Fibroblast of skin of back (primary cell): ENCODE results near the gene GOLGA6L24. TPM values are rescaled to one million over a fixed set of nuclear protein-coding genes. Genes with fewer than 3 reads are reported as not detected.
"Not testable (repeated sequence)": the region's sequence is repeated elsewhere in the genome, so short reads cannot be mapped to it uniquely, and the experiment has no call there.

ENCODE experiments used
- DNase-seq: peaks from one replicate; pipeline ENCODE4 v3.0.0-alpha.2; 2013
- polyA plus RNA-seq, 2 experiments: library from polyadenylated mRNA; unstranded; fragments of 120-200 nt; gene quantifications; one replicate each; pipeline ENCODE4 v1.2.1, GENCODE V29; 2013; ENCODE audit not compliant: insufficient read length in 2 of 2

GOLGA6L24 gene, protein sequence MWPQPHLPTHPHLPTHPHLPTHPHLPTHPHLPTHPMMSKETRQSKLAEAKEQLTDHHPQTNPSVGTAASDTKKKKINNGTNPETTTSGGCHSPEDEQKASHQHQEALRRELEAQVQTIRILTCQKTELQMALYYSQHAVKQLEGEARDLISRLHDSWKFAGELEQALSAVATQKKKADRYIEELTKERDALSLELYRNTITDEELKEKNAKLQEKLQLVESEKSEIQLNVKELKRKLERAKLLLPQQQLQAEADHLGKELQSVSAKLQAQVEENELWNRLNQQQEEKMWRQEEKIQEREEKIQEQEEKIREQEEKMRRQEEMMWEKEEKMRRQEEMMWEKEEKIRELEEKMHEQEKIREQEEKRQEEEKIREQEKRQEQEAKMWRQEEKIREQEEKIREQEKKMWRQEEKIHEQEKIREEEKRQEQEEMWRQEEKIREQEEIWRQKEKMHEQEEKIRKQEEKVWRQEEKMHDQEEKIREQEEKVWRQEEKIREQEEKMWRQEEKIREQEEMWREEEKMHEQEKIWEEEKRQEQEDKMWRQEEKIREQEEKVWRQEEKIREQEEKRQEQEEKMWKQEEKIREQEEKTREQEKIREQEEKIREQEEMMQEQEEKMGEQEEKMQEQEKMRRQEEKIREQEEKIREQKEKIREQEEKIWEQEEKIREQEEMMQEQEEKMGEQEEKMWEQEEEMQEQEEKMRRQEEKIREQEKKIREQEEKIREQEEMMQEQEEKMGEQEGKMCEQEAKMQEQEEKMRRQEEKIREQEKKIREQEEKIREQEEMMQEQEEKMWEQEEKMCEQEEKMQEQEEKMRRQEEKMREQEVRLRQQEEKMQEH
- polyA plus RNA-seq (2013, experiment 1 of 2; ENCODE audit: insufficient read length): not detected
- polyA plus RNA-seq (2013, experiment 2 of 2; ENCODE audit: insufficient read length): not detected

DNA sequence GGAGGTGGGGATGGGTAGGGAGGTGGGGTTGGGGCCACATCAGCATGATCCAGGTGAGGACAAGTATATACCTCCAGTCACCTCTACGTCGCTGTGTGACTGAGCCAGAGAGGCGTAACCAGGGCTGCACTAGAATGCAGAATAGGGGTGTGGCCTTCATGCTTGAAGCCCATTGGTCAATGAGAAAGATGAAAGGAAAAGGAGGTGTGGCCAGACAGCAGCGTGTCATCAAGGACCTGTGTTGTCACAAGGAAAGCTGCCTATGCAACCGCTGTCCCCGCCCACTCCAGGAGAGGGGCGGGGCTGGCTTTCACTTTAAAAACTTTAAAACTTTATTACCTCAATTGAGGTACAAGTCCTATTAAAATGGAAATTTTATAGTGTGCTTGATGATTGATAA is at the start of gene GOLGA6L24:
Gene GOLGA6L24, minus strand, starts transcription at position 101 of the 400 bp plus-strand sequence. Its CDS starts 61 bp downstream, at position 40.
- not testable (repeated sequence) for DNase-seq

DNA sequence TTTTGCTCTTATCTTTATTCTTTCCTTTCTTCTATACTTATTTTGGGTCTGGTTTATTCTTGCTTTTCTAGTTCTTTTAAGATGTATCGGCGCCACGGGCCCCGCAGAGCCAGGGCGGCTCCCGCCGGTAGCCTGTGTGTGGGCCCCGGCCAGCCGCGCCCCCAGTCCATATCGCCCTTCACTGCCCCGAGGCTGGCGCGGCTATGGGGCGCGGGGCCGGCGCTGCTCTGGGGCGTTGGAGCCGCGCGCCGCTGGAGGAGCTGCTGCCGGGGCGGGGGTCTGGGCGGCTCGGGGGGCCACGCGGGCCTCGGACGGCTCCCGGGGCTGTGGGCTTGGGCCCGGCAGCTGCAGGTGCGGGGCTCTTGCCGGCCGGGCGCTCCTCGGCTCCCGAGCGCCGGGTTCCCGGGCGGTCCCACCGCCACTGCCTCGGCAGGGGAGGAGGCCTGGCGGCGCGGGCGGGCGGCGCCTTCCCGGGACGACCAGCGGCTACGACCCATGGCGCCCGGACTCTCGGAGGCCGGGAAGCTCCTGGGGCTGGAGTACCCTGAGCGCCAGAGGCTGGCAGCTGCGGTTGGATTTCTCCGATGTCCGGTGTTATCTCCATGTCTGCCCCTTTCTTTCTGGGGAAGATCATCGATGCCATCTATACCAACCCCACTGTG is 45.0 kb upstream of the GOLGA6L24 start:
- not testable (repeated sequence) for DNase-seq

DNA sequence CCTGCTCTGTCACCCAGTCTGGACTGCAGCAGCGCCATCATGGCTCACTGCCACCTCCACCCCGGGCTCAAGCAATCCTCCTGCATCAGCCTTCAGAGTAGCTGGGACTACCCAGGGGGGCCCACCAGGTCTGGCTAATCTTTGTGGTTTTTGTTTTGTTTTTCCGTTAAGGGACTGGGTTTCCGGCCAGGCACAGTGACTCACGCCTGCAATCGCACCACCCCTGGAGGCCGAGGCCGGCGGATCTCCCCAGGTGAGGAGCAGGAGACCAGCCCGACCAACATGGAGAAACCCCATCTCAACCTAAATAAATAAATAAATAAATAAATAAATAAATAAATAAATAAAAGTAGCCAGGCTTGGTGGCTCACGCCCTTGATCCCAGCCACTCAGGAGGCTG is 38.1 kb upstream of the GOLGA6L24 start:
- not testable (repeated sequence) for DNase-seq

DNA sequence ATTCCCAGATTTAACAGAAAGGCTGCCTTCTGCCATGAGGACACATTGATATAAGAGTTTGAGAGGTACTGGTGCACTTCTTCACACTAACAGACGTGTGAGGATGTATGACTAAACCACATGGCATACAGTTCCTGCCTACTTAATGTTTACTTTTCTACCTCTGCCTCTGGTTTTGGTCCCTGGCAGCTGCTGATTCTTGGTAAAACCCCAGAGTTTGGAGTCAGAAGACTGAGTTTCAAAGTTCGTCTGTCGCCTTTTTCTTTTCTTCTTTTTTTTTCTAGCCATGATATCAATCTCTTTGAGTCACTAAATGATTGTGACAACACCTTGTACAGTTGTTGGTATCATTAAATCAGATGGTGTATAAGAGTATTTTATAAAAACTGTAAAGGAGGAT is 22.2 kb upstream of the GOLGA6L24 start:
- not testable (repeated sequence) for DNase-seq

DNA sequence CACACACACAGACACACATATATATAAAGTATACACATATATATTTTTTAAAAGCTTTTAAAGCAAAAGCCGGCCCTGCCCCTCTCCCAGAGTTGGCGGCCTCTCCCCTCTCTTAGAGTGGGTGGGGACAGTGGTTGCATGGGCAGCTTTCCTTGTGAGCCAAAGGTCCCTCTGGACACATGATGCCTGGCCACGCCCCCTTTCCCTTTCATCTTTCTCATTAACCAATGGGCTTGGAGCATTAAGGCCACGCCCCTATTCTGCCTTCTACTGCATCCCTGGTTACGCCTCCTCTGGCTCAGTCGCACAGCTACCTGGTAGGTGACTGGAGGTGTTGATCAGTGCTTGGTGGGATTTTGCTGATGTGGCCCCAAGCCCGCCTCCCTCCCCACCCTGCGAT is 20.5 kb upstream of the GOLGA6L24 start, which contains the start of gene GOLGA8F:
Gene GOLGA8F, plus strand, starts transcription at position 301 of the 400 bp plus-strand sequence. Its CDS starts 98 bp downstream, at position 399.
- not testable (repeated sequence) for DNase-seq

DNA sequence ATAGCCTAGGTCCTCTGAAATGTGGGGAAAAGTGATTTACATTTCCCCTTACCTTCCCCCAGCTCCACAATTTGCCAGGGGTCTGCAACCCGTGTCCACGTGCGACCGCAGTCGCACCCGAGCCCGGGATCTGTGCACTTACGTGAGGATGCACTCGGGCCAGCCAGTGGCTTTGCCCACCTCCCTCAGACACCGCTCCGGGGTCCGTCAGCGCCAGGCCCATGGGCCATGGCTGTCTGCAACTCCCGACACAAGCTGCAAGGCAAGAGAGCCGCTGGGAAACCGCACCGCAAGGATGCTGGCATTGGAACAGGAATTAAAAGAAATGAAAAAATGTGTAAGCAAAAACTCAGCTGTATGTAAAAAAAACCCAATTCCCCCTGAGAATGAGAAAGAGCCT is 7.6 kb upstream of the GOLGA6L24 start:
- not testable (repeated sequence) for DNase-seq

DNA sequence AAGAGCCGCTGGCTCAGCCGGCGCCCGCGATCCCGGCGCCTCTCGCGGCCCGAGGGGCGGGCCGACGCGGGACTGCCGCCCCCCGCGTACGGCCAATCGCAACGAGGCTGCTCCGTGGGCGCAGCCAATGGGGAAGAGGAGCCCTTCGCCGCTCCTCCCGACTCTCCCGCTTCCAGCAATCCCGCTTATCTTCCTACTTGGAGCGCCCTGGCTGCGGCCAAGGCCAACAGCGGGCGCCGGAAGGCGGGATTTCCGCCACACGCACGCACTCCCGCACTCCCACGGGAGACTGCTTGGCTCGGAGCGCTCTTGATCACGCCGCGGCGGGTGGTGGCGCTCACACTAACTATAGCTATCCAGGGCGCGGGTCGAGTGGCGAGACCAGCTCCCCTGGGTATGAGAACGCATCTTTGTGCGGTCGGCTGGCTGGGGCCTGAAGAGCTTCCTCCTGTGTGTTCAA is 35.7 kb downstream of the GOLGA6L24 start, which contains the start of gene HERC2:
Gene HERC2, minus strand, starts transcription at position 51 of the 460 bp plus-strand sequence. CDS start 746 bp downstream, outside the sequence.
- not testable (repeated sequence) for DNase-seq

DNA sequence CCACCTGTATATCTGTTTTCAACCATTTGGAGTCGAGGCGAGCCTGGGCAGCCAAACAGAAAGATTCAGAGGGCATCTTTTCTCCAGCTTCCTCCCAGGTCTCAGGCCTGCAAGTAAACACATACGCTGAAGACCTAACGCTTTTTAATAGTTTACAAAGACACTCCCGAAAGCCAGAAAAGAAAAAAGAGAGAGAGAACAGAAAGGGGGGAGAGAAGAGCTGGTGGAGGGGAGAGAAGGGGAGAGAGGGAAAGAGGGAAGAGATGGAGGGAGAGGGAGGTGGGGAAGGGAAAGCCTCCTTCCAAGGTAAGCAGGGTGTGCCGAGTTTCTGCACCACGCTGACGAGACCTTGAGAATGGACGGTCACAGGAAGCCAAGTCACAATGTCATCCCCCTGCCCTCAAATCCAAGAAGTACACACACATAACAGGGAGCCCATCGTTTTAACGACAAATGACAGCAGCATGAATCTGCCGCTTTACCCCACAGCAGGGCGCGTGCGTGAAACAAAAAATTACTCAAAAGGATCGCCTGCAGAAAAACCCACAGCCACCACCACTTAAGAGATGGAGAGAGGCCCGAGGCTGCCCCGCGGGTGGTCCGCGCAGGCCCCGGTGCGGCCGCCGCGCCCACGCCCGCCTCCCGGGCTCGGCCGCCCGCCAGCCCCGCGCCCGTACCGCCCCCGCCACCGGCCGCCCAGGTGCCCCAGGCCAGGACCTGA is 36.4 kb downstream of the GOLGA6L24 start:
- not testable (repeated sequence) for DNase-seq

DNA sequence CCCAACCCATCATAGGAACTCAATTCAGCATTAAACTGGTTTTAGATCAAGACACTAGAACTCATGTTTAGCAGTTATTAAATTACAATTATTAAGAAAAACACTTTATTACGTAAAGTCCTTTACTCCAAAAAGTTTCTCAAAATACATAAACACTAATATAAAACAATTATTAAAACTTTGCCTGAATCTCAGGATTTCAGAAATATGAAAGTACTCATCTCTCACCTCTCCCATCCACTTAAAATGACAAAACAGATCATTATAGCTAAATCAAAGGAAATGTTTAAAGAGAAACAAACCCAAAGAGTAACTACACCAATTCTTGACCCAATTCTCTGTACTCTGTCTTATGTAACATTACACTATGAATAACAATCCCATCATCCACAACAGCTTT is 38.2 kb downstream of the GOLGA6L24 start:
- not testable (repeated sequence) for DNase-seq

DNA sequence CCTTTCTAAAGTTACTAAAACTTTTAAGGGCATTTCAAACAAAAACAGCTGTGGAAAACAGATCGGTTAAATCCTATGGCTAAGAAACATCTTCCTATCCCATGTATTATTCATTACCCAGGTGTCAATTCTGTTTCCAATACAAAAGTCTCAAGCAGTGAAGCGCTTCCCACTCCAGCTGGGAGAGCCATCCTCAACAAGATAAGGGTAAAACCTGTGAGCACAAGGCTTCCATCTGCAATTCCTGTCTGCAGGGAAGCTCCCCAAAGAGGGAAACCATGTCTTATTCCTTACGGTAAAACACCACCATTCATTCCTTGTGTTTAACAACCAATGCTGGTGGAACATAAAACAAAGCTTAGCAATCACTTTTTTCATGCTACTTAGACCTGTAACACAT is 39.1 kb downstream of the GOLGA6L24 start:
- not testable (repeated sequence) for DNase-seq

DNA sequence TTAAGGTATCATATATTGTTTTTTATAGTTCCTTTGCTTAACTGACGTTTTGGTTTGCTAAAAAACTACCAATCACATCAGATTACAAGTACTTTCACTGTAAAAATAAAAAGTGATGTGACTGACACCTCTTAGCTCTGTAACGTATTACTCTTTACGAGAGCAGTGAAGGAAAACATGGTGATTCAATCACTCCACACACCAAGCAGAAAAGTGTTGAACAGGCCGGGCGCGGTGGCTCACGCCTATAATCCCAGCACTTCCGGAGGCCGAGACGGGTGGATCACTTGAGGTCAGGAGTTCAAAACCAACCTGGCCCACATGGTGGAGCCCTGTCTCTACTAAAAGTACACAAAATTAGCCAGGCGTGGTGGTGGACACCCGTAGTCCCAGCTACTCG is 39.8 kb downstream of the GOLGA6L24 start:
- not testable (repeated sequence) for DNase-seq

DNA sequence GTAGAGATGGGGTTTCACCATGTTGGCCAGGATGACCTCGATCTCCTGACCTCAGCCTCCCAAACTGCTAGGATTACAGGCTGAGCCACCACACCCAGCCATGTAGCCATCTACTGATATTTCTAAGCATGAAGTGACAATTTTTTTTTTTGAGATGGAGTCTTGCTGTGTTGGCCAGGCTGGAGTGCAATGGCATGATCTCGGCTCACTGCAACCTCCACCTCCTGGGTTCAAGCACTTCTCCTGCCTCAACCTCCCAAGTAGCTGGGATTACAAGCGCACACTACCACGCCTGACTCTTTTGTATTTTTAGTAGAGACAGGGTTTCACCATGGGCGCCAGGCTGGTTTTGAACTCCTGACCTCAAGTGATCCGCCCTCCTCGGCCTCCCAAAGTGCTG is 40.9 kb downstream of the GOLGA6L24 start:
- DNase-seq: not testable (repeated sequence)

DNA sequence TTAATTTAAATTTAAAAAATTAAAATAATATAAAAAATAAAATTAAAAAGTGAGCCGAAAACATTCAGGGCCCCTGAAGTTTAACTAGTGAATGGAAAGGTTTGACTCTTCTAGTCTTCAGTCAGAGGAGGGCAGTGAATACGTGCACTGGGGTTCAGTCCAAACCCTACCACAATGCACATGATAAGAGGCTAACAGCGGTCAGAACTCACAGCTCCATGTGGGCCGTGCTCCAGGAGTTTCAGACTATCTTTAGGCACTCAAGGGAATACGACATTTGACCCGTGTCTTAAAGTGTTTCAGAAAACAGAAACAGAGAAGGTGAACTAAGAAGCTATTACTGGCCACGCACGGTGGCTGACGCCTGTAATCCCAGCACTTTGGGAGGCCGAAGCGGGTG is 47.4 kb downstream of the GOLGA6L24 start:
- DNase-seq: not testable (repeated sequence)

DNA sequence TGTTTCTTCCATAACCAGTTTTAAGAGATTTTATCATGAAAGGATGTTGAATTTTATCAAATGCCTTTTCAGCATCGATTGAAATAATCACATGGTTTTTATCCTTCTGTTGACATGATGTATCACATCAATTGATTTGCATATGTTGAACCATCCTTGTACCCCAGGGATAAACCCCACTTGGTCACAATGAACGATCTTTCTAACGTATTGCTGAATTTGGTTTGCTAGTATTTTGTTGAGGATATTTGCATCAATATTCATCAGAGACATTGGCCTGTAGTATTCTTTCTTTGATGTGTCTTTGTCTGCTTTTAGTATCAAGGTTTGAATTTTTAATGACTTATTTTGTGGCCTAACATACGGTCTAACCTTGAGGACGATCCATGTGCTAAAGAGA is 49.2 kb downstream of the GOLGA6L24 start:
- not testable (repeated sequence) for DNase-seq
